NCI-H1436 (cell line): ENCODE results near the gene GNAT1.
"Not testable (repeated sequence)": the region's sequence is repeated elsewhere in the genome, so short reads cannot be mapped to it uniquely, and the experiment has no call there.

Experiments used
- DNase-seq: peaks from one replicate; lab custom pipeline; 2025; lab: John Stamatoyannopoulos, UW

GNAT1 gene

DNA sequence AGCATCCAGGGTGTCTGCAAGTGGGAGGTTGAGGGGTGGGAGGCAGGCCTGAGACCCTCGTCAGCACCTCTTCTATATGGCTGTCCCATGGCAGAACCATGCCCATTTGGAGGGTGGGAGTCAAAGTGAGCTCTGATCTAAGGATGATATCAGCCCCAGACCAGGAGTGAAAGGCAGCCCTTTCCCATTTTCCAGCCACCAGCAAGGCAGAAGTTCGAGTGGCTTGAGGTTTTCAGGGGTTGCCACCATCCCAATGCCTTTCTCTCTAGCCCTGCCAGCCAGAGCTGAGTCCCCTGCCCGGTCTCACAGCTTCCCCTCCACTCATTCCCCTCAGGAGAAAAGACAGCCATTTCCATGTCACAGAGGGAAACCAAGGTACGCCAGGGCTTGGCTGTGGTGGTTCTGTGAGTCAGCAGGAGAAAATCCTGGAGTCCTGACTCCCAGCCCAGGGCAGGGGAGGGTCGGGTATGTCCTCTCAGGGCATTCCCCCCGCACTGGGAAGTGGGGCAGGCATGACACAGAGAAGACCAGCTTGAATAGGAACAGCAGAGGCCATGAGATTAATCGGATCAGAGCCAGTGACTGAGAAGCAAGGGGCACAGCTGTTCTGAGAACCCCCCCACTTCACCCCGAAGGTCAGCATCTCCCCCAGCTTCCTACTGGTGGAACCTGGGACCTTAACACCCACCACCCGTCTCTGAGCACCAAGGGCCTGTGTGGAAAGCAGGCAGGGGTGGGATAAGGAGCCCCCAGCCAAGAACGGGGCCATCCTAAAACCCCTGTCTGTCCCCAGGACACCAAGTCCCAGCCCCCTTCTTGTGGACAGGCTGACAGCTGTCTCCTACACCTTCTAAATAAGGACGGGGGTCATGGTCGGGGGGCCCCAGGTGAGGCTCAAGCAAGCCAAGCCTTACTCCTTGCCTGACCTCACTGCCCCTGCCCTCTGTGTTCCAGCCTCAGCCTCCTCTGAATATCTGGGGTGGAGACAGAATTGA is 12.7 kb downstream of the GNAT1 start:
- no peak for DNase-seq

DNA sequence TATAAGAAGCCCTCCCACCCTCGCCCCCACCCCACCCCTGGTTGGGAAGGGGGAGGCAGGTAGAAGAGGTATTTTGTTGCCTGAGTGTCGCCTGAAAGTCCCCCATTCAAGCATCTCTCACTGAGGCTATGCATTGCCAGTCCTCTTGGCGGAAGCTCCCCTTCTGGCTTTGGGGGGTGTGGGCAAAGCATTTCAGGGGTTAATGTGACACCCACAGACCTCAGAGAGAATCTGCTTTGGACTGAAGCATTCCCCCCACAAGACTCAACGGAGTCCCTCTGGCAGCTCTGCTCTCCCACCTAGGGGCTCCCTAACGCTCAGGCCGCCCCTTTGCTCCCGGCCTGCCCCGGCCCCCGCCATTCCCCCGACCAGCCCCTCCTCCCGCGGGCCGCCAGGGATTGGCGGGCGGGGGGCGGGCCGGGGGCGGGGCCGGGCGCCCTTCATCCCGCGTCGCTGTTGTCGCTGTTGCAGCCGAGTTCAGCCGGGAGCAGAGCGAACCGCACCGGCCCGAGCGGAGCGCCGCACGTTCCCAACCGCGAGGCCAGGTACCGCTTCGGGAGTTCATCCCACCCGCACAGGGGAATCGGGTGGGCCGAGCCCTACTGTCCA is 13.5 kb downstream of the GNAT1 start, which contains the start of gene SLC38A3:
TSS of gene SLC38A3 (plus strand) at position 468 of the 609 bp plus-strand sequence. CDS start 8,929 bp downstream, outside the sequence.
- peak; percentile 22 for DNase-seq

DNA sequence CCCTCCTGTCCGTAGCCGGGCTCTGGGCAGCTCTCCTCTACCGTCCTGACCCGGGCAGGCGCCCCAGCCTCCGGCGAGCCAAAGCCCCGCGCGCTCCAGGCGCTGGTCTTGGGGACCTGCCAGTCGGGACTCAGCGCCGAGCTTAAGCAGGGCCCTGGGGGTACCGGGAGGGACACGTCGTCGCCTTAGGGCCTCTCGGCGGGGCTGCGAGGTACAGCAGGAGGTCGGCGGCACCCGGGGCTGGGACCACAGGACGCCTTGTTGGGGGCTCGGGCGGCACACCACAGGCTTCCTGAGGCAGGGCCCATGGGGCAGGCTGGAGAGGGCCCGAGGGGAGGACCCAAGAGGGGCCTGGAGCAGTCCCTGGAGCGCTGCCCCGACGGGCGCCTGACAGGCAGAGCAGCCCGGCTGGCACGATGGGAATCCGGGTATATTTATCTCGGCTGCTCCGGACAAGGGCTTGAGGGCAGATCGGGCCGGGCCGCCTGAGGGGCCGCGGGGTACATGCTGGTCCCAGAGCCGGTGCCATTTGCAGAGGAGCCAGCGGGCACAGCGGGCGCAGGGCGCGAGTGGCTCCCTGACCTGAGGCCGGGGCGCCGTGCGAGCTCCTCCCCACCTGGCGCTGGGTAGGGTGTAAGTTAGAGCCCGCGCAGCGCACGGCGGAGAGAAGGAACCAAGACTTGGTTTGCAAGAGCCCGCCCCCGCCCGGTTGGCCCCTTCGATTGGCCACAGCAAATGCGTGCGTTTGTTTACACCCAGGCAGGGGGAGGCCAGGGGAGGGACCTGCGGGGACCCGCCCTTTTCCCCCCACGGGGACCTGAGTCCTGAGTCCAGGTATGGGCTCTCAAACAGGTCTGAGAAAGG is 14.2 kb downstream of the GNAT1 start:
- DNase-seq = no peak

DNA sequence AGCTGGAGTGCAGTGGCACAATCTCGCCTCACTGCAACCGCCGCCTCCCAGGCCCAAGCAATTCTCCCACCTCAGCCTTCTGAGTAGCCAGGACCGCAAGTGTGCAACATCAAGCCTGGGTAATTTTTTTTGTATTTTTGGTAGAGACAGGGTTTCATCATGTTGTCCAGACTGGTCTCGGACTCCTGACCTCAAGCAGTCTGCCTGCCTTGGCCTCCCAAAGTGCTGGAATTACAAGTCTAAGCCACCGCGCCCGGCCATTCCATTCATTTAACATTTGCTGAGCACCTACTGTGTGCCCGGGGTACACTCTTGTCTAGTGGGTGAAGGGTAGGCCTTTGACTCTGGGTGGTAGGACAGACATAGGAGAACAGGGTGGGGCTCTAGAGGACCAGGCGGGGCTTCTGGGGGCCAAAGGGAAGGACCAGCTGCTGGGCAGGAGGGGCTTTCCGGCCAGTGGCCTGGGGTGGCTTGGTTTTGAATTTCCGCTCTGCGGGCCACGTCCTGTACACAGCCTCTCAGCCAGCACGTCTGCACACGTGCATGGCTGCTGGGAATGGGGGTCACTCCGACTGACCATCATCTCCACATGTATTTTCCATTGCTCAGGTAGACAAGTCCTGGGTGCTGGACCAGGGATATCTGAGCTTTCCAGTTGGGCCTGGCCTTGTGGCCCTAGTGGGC is 16.1 kb downstream of the GNAT1 start:
- no peak for DNase-seq

DNA sequence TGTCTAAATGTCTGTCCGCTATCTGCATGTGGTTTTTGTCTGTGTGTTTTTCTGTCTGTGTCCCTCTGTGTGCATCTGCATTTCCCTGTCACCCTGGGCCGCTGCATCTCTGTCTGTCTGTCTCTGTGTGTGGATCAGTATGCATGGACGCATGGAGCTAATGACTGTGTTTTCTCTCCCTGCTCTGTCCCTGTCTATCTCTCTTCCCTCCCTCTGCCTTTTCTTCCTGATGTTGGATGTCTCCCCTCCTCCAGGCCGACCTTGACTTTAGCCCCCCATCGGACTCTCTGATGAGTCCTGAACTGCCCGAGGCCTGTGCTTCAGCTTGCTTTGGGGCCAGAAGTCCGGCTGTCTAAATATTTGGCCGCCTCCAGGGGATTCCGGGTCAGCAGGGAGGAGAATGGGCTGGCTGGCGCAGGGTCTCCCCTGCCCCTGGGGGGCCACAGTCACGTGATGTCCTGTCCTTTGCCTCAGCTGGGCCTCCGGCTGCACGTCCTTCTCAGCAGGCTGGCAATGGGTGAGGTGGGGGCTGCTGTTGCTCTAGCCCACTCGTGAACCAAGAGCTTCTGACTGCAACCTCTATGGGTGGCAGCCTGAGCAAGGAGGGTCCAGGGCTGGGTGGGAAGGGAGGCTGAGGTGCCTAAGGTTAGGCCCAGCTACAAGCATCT is 17.4 kb downstream of the GNAT1 start:
- no peak for DNase-seq

DNA sequence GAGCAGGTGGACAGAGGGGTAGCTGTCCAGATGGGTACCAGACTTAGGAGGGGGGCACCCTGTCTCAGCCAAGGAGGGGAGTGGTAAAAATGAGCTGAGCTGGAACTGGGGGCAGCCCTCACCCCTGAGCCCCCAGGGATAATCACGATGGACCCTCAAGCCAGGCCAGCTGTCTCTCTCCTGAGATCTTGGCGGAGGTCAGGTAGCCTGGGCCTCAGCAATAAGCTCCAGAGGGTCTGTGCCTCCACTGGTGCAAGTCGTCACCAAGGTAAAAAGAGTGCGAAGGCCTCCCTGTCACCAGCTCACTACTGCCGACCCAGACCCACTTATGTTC is 18.7 kb downstream of the GNAT1 start:
- no peak for DNase-seq

DNA sequence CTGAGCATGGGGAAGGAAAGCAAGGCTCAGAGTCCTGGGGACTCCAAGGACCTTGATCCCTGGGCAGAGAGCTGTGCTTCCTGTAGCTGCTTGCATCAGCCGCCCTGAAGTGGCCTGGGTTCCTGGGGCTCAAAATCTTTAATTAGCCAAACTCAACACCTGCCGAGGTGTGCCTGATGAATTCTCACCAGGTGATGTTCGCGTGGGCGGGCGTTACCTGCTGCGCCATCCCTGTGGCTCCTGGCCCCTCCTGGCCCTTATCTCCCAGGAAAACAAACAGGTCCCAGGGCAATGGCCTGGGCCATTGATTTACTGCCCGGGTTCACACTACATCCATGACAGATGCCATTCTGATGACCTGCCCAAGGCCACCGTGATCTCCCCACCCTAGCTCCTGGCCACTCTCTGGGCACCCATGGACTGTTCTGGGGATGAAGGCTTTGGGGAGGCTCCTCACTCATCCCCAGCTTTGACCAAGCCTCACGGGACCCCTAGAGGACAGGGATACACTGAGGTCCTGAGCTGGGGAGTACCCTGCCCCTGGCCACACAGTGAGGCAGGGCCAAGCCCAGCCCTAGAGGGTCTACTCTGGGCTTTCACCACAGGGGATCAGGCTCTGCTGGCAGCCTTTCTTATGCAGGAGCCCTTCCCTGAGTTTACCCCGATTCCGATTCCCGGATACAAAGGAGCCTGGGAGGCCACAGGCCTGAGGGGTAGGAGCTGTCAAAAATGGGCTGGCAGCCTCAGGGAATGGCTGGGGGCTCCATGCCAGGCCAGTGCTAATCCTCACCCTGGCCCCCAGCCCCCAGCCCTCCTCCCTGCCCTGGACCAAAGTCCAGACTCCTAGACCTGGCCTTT is 19.3 kb downstream of the GNAT1 start:
- DNase-seq = no peak

DNA sequence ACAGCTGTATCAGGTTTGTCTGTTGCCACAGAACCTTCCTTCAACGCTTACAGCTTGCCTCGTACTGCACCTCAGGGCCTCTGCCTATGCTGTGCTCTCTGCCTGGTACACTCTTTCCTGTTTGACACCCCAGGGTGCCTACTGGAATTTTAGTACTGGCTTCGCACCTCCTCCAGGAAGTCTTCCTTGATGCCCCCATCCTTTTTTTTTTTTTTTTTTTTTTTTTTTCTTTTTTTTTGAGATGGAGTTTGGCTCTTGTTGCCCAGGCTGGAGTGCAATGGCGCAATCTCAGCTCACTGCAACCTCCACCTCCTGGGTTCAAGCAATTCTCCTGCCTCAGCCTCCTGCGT is 19.9 kb downstream of the GNAT1 start:
- DNase-seq = not testable (repeated sequence)

DNA sequence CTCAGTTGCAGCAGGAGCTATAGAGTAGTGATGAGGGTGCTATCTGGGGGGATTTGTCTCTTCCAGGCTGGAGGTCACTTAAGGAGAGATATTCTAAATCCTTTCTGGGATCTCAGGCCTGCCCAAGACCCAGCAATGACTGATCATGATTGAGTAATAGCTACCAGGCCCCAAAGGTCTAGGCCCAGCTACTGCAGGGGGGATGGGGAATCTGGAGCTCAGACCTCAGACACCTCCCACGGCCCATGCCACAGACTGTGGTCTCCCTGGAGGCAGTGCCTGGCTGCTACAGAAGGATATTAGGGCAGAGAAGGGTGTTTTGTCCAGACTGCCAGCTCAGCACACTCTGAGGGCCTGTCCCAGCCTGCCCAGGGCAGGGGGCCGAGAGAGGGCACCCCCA is 20.5 kb downstream of the GNAT1 start:
- no peak for DNase-seq

DNA sequence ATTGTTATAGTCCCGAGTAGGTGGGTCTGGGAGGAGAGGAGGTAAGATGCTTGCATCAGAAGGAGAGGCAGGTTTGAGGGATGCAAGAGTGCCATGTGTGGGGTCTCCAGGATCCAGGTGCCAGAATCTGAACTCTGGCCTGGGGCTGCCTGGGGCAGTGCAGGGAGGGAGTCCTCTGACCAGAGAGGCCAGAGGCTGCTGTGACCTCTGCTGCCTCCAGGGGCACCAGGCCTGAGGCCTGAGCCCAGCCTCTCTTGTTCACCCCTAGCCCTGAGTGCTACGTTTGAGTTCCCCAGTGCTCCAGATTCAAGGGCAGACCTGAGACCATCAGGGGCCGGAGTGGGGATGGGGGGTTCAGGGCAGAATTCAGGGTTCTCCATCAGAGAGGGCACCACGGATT is 21.1 kb downstream of the GNAT1 start:
- DNase-seq = no peak

DNA sequence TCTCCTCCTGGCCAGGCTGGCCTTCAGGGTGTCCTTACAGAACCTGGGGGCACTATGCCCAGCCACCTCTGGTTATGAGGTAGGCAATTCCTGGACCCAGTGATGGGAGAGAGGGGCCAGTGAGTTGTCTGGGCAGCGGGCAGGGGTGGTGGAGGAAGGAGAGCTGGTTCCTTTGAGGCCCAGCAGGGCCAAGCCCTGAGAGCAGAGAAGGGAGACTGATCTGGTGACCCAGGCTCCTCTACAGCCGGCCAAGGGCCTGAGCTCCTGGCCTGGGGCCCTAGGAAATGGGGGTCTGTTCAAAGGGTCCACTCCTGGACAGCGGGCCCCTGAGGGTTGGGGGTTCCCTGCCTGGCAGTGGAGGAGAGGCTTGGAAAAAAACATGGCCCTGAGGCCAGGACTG is 21.6 kb downstream of the GNAT1 start:
- DNase-seq = no peak

DNA sequence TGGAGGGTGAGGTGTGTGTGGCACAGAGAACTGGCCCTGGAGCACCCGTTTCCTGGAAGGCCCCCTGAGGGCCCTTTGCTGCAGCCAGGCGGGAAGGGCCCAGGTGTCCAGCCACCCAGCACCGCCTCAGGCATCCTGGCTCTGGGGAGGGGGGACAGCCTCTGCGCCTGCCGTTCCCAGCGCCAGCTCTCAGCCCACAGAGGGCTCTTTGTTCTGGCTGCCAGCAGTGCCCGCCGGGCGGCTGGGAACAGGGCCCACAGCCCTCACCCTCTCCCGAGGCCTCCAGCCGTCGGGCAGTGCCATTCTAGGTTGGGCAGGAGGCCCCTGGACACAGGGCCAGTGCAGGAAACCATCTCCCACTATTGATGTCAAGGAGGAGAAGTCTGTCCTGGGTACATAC is 22.0 kb downstream of the GNAT1 start:
- DNase-seq = no peak

DNA sequence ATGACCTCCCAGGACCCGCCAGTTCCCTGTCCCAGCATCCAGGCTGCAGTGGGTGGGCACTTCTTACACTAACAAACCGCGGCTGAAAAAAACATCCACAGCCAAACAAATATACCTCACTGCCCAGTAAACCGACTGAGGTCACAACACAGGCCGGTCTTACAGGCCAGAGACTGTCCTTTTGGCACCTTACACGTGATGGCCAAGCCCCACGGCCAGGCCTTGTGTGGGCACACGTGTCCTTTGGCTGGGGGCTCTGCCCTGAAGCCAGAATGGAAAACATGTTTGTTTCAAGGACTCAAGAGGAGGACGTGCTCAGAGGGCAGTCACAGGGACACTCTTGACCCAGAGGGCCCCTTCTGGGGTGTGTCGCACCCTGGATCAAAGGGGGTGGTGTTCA is 23.4 kb downstream of the GNAT1 start:
- DNase-seq = no peak

DNA sequence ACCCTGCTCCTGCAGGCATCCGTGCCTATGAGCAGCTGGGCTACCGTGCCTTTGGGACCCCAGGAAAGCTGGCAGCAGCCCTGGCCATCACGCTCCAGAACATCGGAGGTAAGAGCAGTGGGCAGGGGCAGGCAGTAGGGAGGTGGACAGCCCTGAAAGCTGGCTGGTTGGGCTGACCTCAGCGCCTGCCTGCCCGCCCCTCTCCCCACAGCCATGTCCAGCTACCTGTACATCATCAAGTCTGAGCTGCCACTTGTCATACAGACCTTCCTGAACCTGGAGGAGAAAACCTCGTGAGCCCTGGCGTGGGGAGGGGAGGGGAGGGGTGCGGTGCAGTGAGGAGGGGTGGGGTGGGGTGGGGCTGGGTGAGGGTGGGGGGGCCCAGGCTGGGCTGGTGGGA is 24.1 kb downstream of the GNAT1 start:
- no peak for DNase-seq

DNA sequence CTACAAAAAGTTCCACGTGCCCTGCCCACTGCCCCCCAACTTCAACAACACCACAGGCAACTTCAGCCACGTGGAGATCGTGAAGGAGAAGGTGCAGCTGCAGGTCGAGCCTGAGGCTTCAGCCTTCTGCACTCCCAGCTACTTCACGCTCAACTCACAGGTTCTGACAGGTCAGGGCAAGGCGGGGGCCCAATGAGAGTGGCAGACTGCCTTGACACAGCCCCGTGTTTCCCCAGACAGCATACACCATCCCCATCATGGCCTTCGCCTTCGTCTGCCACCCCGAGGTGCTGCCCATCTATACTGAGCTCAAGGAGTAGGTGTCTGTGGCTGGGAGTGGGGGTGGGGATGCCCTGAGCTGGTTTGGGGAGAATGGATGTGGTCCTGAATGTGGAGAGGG is 26.3 kb downstream of the GNAT1 start:
- DNase-seq = no peak

DNA sequence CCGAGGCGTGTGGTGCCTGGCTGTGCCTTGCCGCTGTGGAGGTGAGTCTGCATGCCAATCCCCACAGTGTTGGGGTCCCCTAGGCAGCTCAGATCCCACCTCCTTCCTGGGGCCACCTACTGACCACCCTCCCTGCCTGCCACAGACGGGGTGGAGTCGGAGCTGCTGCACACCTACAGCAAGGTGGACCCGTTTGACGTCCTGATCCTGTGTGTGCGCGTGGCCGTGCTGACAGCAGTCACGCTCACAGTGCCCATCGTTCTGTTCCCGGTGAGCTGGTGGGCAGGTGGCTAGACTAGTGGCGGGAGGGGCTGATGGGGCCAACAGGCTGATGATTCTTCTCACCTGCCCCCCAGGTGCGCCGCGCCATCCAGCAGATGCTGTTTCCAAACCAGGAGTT is 27.0 kb downstream of the GNAT1 start:
- no peak for DNase-seq

DNA sequence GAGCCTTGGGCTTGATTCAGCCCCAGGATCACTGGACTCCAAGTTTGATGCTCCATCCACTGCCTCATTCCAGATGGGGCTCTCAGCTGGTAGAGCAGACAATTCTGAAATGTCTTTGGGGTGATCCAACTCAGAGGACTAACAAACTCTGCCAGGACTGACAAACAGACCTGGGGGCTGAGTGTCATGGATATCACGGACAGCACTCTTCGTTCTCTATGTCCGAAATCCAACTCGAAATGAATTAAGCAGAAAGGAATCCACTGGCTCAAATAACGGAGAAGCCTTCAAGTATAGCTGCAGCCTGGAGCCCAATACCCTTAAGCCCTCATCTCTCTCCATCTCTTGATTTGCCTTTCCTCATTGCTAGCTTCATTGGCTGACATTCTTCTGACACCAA is 27.9 kb downstream of the GNAT1 start:
- DNase-seq = no peak

DNA sequence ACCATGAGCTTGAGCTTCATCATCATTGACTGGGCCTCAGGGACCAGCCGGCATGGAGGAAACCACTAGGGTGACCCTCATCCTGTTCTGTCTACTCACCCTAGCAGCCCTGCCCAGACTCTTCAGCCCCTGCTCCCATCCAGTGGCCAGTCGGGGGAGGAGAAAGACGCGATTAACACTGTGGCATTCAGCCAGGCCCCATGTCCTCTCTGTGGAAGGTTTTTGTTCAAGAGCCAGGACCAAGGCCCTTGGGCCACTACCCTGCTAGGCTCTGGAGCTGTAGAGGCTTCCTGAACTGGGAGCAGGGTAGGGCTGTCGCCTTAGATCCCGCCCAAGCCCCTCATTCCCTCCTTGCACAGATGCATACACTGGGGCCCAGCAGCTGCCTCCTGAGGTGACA is 28.7 kb downstream of the GNAT1 start:
- no peak for DNase-seq

DNA sequence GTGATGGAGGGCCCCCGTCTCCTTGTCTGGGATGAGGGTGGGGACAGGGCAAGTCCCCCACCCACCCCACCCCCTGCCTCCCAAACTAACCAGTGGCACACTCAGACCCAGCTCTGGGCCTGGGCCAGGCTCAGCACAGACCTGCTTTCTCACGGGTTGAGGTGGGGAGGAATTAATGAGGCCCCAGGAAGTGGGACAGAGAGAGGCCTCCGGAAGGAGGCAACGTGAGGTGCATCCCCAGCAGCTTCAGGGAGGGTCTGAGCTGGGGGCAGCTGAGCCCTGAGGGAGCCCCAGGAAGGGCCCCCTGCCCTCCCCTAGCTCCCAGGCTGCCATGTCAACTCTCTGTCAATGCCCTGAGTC is 29.6 kb downstream of the GNAT1 start:
- DNase-seq = no peak

DNA sequence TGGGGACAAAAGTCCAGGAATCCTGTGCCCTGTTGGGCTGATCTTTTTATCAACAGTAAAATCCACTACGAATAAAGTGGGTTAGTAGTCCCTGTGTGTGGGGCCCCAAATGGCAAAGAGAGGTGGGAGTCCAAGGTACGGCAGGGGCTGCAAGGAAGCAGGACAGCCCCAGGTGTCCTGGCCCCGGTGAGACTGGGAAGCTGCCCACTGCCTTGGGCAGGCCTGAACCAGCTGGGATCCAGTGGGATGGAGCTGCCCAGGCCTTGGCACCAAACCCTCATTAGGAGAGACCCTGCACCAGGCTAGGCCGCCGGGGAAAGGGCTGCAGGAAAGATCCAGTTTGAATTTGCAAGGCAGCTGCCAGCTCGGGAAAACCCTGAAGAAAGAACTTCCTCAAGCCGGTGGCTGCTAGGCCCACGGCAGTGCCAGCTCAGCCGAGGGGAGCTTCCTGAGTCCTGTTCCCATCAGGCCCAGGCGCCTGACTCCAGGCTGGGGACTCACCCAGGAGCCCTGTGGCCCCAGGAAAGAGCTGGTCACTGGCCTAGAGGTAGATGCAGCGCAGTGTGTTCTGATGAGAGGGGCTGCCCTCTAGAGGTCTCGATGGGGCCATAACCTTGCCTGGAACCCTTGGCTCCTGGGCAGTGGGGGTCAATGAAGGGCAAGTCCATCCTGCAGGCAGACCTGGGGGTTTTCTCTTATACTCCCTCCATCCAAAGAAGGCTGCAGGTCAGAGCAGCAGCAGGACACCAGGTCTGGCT is 30.2 kb downstream of the GNAT1 start:
- no peak for DNase-seq
